SK-N-SH treated with all-trans-retinoic acid at 6 μM for 48 hours (cell line): ENCODE measurements around the gene ST6GALNAC3.

ENCODE experiments used
- ATAC-seq: fragments of 200-7000 bp; cut with Tn5 transposase; 3 replicates; pipeline ENCODE4 v1.9.1; 2020; ENCODE audit warnings: mild to moderate bottlenecking, moderate library complexity
- ARNTL ChIP-seq: fragments of 450-650 bp; formaldehyde crosslinking; IDR thresholded peaks from 2 replicates; pipeline ENCODE4 v1.5.0; 2020; ENCODE audit warnings: low read depth, mild to moderate bottlenecking, moderate library complexity, borderline replicate concordance
- BACH2 ChIP-seq: fragments of 250-450 bp; sonication (Bioruptor Pico); IDR thresholded peaks from 2 replicates; pipeline ENCODE4 v1.9.0; 2021; ENCODE audit warnings: mild to moderate bottlenecking, borderline replicate concordance
- CSDC2 ChIP-seq: fragments of 250-450 bp; sonication (Bioruptor Pico); IDR thresholded peaks from 2 replicates; pipeline ENCODE4 v1.5.0; 2020; ENCODE audit warnings: mild to moderate bottlenecking, moderate library complexity
- ESRRG ChIP-seq: fragments of 250-450 bp; sonication (Bioruptor Pico); IDR thresholded peaks from 2 replicates; pipeline ENCODE4 v1.6.1; 2021; ENCODE audit warnings: mild to moderate bottlenecking
- GLIS3 ChIP-seq: fragments of 250-450 bp; sonication (Bioruptor Pico); IDR thresholded peaks from 2 replicates; pipeline ENCODE4 v1.5.0; 2020; ENCODE audit warnings: mild to moderate bottlenecking, moderate library complexity
- OSR1 ChIP-seq: fragments of 250-450 bp; sonication (Bioruptor Pico); IDR thresholded peaks from 2 replicates; pipeline ENCODE4 v1.8.0; 2022; ENCODE audit warnings: moderate library complexity, mild to moderate bottlenecking, inconsistent platforms
- PPARA ChIP-seq: fragments of 250-450 bp; sonication (Bioruptor Pico); IDR thresholded peaks from 2 replicates; pipeline ENCODE4 v1.5.0; 2020; ENCODE audit warnings: mild to moderate bottlenecking, borderline replicate concordance
- SNAI2 ChIP-seq: fragments of 250-450 bp; sonication (Bioruptor Pico); IDR thresholded peaks from 2 replicates; pipeline ENCODE4 v1.5.0; 2020; ENCODE audit warnings: mild to moderate bottlenecking, moderate library complexity
- TCF4 ChIP-seq: fragments of 250-450 bp; sonication (Bioruptor Pico); IDR thresholded peaks from 2 replicates; pipeline ENCODE4 v1.8.0; 2021; ENCODE audit warnings: mild to moderate bottlenecking, moderate library complexity, borderline replicate concordance
- TOX ChIP-seq: fragments of 250-450 bp; sonication (Bioruptor Pico); IDR thresholded peaks from 2 replicates; pipeline ENCODE4 v1.8.0; 2021; ENCODE audit warnings: mild to moderate bottlenecking, moderate library complexity, borderline replicate concordance
- ZC3H10 ChIP-seq: fragments of 250-450 bp; sonication (Bioruptor Pico); IDR thresholded peaks from 2 replicates; pipeline ENCODE4 v1.5.1; 2021; ENCODE audit warnings: mild to moderate bottlenecking, moderate library complexity
- ZFP3 ChIP-seq: fragments of 250-450 bp; sonication (Bioruptor Pico); IDR thresholded peaks from 2 replicates; pipeline ENCODE4 v1.5.0; 2020; ENCODE audit warnings: mild to moderate bottlenecking, moderate library complexity
- ZFP30 ChIP-seq: fragments of 450-650 bp; formaldehyde crosslinking; IDR thresholded peaks from 2 replicates; pipeline ENCODE4 v1.5.0; 2022; ENCODE audit warnings: mild to moderate bottlenecking, moderate library complexity
- ZNF565 ChIP-seq: fragments of 450-650 bp; formaldehyde crosslinking; conservative IDR thresholded peaks from 2 replicates; pipeline ENCODE4 v1.5.0; 2020; ENCODE audit warnings: low read depth, mild to moderate bottlenecking, moderate library complexity
- ZNF70 ChIP-seq: fragments of 450-650 bp; formaldehyde crosslinking; IDR thresholded peaks from 2 replicates; pipeline ENCODE4 v1.5.0; 2020; ENCODE audit warnings: mild to moderate bottlenecking, moderate library complexity
- ZNF8 ChIP-seq: fragments of 450-650 bp; formaldehyde crosslinking; IDR thresholded peaks from 2 replicates; pipeline ENCODE4 v1.5.0; 2020; ENCODE audit warnings: mild to moderate bottlenecking, moderate library complexity
- TF ChIP-seq, protein P1 (sequence below): fragments of 250-450 bp; sonication (Bioruptor Pico); IDR thresholded peaks from 2 replicates; pipeline ENCODE4 v1.8.0; 2021; ENCODE audit warnings: low read depth, mild to moderate bottlenecking, moderate library complexity, borderline replicate concordance
- TF ChIP-seq, protein P2 (sequence below): fragments of 250-450 bp; sonication (Bioruptor Pico); IDR thresholded peaks from 2 replicates; pipeline ENCODE4 v1.8.0; 2020; ENCODE audit warnings: mild to moderate bottlenecking, moderate library complexity, borderline replicate concordance
- TF ChIP-seq, protein P3 (sequence below): fragments of 250-450 bp; sonication (Bioruptor Pico); IDR thresholded peaks from 2 replicates; pipeline ENCODE4 v1.5.1; 2020; ENCODE audit warnings: low read depth, mild to moderate bottlenecking, moderate library complexity
- TF ChIP-seq, protein P4 (sequence below): fragments of 250-450 bp; sonication (Bioruptor Pico); IDR thresholded peaks from 2 replicates; pipeline ENCODE4 v1.5.1; 2021; ENCODE audit warnings: mild to moderate bottlenecking, moderate library complexity

ST6GALNAC3 gene

DNA sequence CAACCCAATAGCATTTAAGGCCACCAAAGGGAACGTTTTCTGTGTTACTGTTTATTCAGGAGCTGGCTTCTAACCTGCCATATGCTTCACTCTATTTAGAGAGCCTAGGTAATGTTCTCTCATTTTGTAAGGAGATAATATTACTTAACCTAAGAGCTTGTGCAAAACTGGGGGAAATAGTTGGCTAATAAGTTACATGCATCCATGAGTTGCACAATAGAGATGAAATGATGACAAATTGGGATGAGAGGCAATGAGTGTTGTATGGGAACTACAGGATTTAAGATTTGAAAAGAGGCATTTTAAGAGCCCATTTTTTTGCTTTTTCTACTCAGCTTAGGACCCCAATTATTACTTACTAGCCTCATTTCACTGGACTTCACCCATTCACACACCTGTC is 151.0 kb downstream of the ST6GALNAC3 start:
- no peak for TF ChIP-seq GLIS3
- no peak for TF ChIP-seq SNAI2 (CRISPR knock-in tag)
- no peak for TF ChIP-seq ZC3H10
- TF ChIP-seq ARNTL: no peak
- no peak for TF ChIP-seq ESRRG
- TF ChIP-seq CSDC2: no peak
- TF ChIP-seq TOX: no peak
- no peak for TF ChIP-seq OSR1 (CRISPR knock-in tag)
- TF ChIP-seq, all 23 proteins: peak for 0
- ATAC-seq: no peak

DNA sequence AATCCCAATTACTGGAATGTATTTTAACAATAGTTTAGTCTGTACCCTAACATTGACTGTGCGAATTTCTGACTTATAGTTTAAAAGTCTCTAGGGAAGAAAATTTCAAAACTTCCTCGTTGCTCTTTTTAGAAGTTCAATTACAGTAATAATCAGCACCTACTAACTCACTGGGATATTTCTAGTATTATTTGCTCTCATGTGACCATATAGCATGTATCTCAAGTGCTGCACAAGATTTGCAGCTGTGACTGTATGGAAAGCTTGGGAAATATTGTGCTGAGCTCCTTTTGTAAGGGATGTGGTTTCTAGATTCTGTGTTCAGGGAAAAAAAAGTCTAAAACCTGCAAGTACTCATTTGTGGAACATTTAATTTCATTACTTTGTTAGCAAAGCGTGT is 153.1 kb downstream of the ST6GALNAC3 start:
- no peak for ATAC-seq
- TF ChIP-seq TOX: no peak
- no peak for TF ChIP-seq ZC3H10
- TF ChIP-seq ZNF8: no peak
- no peak for TF ChIP-seq ZNF565 (CRISPR knock-in tag)
- TF ChIP-seq ESRRG: no peak
- TF ChIP-seq TCF4 (CRISPR knock-in tag): no peak
- no peak for TF ChIP-seq ZNF70 (CRISPR knock-in tag)
- no peak for TF ChIP-seq ZFP30 (CRISPR knock-in tag)
- TF ChIP-seq BACH2 (CRISPR knock-in tag): no peak
- TF ChIP-seq, protein P1, sequence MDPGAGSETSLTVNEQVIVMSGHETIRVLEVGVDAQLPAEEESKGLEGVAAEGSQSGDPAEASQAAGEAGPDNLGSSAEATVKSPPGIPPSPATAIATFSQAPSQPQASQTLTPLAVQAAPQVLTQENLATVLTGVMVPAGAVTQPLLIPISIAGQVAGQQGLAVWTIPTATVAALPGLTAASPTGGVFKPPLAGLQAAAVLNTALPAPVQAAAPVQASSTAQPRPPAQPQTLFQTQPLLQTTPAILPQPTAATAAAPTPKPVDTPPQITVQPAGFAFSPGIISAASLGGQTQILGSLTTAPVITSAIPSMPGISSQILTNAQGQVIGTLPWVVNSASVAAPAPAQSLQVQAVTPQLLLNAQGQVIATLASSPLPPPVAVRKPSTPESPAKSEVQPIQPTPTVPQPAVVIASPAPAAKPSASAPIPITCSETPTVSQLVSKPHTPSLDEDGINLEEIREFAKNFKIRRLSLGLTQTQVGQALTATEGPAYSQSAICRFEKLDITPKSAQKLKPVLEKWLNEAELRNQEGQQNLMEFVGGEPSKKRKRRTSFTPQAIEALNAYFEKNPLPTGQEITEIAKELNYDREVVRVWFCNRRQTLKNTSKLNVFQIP (CRISPR knock-in tag): no peak
- no peak for TF ChIP-seq ARNTL
- TF ChIP-seq OSR1 (CRISPR knock-in tag): no peak
- no peak for TF ChIP-seq SNAI2 (CRISPR knock-in tag)
- TF ChIP-seq CSDC2: no peak
- TF ChIP-seq, protein P2, sequence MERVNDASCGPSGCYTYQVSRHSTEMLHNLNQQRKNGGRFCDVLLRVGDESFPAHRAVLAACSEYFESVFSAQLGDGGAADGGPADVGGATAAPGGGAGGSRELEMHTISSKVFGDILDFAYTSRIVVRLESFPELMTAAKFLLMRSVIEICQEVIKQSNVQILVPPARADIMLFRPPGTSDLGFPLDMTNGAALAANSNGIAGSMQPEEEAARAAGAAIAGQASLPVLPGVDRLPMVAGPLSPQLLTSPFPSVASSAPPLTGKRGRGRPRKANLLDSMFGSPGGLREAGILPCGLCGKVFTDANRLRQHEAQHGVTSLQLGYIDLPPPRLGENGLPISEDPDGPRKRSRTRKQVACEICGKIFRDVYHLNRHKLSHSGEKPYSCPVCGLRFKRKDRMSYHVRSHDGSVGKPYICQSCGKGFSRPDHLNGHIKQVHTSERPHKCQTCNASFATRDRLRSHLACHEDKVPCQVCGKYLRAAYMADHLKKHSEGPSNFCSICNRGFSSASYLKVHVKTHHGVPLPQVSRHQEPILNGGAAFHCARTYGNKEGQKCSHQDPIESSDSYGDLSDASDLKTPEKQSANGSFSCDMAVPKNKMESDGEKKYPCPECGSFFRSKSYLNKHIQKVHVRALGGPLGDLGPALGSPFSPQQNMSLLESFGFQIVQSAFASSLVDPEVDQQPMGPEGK: no peak

DNA sequence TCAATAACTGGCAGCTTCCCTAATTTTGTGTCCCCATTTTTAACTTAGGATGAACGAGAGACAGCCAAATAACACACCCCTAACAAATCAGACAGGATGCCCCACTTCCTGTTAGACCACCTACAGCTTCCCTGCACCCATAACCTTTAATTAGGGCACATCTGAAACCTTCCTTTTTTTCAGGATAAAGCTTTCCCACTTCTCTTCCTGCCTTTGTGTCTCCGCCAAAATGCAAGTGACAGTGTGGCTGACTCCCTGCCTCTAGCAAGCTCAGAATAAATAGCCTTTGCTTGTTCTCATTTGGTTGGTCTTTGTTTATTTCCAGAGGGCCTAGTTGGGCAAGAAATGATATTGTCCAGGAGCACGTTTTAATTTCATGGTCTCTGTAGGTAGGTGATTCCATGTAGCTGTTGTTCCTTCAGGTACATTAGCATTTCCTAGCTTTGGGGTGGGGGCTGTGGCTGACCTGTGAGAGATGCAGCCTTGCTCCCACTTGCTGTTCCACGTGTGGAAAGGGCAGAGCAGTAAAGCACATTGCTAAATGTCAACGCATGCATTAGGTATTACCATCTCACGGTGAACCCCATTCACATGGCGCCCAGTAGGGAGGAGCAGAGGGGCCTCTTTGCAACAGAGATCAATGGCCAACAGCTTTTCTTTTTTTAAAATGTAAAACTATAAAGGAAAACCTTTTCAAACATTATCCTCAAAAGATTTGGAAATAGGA is 154.9 kb downstream of the ST6GALNAC3 start:
- TF ChIP-seq, protein P3, sequence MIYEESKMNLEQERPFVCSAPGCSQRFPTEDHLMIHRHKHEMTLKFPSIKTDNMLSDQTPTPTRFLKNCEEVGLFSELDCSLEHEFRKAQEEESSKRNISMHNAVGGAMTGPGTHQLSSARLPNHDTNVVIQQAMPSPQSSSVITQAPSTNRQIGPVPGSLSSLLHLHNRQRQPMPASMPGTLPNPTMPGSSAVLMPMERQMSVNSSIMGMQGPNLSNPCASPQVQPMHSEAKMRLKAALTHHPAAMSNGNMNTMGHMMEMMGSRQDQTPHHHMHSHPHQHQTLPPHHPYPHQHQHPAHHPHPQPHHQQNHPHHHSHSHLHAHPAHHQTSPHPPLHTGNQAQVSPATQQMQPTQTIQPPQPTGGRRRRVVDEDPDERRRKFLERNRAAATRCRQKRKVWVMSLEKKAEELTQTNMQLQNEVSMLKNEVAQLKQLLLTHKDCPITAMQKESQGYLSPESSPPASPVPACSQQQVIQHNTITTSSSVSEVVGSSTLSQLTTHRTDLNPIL: no peak
- no peak for TF ChIP-seq ZFP3 (CRISPR knock-in tag)
- TF ChIP-seq, protein P4, sequence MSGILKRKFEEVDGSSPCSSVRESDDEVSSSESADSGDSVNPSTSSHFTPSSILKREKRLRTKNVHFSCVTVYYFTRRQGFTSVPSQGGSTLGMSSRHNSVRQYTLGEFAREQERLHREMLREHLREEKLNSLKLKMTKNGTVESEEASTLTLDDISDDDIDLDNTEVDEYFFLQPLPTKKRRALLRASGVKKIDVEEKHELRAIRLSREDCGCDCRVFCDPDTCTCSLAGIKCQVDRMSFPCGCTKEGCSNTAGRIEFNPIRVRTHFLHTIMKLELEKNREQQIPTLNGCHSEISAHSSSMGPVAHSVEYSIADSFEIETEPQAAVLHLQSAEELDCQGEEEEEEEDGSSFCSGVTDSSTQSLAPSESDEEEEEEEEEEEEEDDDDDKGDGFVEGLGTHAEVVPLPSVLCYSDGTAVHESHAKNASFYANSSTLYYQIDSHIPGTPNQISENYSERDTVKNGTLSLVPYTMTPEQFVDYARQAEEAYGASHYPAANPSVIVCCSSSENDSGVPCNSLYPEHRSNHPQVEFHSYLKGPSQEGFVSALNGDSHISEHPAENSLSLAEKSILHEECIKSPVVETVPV (CRISPR knock-in tag): no peak
- TF ChIP-seq ZNF8: no peak
- TF ChIP-seq ZNF565 (CRISPR knock-in tag): no peak
- TF ChIP-seq PPARA (CRISPR knock-in tag): no peak
- no peak for TF ChIP-seq ARNTL
- TF ChIP-seq ZFP30 (CRISPR knock-in tag): no peak
- TF ChIP-seq ESRRG: no peak
- TF ChIP-seq GLIS3: no peak
- TF ChIP-seq CSDC2: no peak
- TF ChIP-seq, protein P1 (CRISPR knock-in tag): no peak
- no peak for TF ChIP-seq BACH2 (CRISPR knock-in tag)
- TF ChIP-seq, all 23 proteins: peak for 0
- ATAC-seq: no peak

DNA sequence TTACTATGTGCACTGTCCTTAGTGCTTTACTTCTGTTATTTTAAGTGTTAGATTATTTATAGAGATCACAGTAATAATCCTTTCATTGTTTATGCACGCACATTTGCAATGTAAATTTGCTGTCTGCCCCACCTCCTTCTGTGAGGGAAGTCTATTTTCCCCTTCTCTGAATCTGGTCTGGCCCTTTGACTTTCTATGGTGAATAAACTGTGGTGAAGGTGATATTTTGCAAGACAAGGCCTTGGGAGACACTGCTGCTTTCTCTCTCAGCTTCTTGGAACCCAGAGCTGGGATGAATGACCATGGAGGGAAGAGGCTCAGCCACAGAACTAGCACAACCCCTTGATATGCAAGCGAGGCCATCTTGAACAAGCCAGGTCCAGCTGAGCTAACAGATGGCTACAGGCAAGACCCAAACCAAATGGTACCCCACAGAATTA is 156.3 kb downstream of the ST6GALNAC3 start:
- TF ChIP-seq ZNF70 (CRISPR knock-in tag) (no peak), TOX (no peak), BACH2 (CRISPR knock-in tag) (no peak), OSR1 (CRISPR knock-in tag) (no peak), ZC3H10 (no peak)
- TF ChIP-seq, protein P3: no peak
- TF ChIP-seq, all 23 proteins: peak for 0

More for the DNA sequence above, 156.3 kb downstream of the ST6GALNAC3 start:
- ATAC-seq: no peak
